Stimulated activated CD4-positive, alpha-beta T cell treated with anti-CD3 and anti-CD28 coated beads, Interleukin-1b, Interleukin-23, amount 100 ng/mL, for 48 hours (primary cell): ENCODE measurements around the gene ZFAND3.

ENCODE experiments used
- DNase-seq: peaks from one replicate; pipeline ENCODE4 v3.0.0-alpha.2; 2020

Gene ZFAND3, protein sequence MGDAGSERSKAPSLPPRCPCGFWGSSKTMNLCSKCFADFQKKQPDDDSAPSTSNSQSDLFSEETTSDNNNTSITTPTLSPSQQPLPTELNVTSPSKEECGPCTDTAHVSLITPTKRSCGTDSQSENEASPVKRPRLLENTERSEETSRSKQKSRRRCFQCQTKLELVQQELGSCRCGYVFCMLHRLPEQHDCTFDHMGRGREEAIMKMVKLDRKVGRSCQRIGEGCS

DNA sequence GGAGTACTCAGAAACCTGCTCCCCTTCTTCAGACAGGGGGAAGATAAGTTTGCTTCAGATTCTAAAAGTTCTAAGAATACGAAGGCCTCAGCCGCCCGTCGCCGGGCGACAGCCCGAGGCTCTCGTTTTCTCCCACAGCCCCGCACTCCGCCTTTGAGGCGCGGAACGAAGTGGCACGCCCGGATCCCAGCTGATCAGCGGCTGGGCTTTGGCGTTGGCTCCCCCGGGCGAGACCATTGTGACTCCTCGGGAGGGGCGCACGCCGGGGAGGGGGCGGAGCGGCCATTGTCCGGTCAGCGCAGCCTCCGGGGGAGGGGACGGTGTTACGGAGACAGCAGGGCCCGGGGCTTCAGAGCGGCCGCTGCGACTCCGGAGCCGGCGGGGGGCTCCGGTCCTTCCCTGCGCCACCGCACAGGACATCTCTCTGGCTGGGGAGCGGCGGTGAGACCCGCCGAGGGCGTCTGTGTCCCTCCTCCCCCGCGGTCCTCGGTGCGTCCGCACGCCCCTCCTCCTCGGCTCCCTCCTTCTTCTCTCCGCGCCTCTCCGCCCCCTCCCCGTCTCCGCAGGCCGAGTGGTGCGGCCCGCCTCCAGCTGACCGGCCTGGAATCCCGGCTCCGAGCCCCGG, at the start of gene ZFAND3:
ZFAND3 (plus strand) TSS at position 551 of the 625 bp plus-strand sequence. CDS start 219 bp downstream, outside the sequence.
- DNase-seq = peak; percentile 93

DNA sequence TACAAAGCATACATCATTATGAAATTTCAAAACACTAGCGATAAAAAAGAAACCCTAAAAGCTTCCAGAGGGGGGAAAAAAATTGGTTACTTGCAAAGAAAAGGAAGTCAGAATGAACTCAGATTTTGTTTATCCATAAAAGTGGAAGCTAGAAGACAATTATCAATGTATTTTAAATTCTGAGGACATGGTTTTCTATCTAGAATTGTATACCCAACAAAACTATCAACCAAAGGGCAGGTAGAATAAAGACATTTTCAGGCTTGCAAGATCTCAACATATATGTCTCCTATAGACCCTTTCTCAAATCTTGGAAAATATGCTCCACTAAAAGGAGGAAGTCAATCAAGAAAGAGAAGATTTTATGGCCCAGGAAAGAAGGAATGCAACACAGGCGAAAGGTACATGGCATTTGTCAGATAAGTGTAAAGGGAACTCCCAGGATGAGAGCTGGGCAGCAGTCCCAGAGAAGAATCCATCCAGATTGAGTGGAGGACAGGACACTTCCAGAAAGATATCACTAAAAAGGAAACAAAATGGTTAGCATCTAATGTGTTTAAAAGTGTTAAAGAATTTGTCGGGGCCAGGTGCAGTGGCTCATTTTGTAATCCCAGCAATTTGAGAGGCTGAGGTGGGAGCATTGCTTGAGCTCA, 45.4 kb upstream of the ZFAND3 start:
- no peak for DNase-seq

DNA sequence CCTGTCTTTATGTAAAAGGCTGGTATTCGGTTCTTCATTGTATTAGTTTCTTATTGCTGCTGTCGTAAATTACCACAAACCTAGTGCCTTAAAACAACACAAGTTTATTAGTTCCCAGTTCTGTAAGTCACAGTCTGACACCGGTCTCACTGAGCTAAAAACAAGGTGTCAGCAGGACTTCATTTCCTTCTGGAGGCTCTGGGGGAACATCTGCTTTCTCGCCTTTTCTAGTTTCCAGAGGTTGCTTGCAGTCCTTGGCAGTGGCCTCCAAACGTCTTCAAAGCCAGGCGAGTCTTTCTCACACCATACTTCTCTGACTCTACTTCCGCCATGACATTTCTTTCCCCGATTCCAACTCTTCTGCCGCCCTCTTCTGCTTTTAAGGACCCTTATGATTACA, 43.0 kb upstream of the ZFAND3 start:
- DNase-seq = no peak

DNA sequence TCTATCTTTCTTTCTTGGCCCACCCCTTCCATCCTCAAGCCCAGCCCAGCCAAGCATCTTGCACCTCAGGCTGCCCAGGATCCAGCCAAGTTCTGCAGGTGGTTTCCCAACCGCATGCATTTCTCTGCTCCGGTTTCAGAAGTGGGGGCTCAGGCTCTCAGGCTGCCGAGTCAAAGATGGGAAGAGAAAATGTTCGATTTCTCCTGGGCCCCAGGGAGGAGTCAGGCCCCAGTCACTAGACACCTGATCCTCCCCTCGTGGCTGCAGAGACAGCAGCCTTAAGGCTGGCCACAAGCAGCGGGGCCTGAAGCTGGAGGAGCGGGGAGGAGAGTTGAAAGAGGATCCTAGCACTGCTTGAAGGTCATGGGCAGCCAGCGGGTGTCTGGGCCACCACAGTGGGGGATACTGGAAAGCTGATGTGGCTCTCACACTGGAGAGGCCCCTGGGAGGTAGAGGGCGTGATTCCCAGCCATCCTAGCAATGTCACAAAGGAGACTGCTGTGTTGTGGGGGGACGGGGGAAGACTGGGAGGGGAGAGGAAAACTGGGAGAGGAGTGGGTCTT, 42.2 kb upstream of the ZFAND3 start:
- DNase-seq = no peak

DNA sequence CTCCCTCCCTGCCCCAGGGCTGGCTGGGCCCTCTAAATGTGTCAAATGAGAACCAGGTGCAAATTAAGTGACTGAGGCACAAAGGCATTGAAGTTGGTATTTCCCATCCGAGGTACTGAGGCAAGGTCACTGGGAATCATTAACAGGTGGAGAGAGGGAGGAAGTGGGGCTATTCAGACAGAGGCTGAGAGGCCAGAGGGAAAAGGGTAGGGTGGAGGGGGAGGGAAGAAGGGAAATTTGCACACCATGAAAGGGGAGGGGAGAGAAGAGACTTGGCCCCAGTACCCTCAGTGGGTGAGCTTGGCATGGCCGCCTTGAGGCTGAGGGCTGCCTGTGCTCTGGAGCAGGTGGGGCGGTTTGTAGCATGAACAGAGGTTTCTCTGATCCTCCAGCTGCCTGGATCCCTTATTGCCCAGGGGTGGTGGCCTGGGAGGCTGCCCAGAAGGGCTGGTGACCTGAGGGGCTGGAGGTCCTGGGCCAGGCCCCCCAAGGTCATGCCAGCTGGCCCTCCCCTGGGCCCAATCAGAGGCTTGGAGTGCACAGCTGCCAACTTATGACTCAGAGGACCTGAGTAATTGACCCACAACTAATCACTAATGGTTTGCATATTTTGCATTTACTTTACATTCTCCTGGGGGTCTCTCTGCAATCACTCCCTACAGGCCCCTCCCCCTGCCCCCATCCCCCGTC, 40.3 kb upstream of the ZFAND3 start:
- DNase-seq = no peak

DNA sequence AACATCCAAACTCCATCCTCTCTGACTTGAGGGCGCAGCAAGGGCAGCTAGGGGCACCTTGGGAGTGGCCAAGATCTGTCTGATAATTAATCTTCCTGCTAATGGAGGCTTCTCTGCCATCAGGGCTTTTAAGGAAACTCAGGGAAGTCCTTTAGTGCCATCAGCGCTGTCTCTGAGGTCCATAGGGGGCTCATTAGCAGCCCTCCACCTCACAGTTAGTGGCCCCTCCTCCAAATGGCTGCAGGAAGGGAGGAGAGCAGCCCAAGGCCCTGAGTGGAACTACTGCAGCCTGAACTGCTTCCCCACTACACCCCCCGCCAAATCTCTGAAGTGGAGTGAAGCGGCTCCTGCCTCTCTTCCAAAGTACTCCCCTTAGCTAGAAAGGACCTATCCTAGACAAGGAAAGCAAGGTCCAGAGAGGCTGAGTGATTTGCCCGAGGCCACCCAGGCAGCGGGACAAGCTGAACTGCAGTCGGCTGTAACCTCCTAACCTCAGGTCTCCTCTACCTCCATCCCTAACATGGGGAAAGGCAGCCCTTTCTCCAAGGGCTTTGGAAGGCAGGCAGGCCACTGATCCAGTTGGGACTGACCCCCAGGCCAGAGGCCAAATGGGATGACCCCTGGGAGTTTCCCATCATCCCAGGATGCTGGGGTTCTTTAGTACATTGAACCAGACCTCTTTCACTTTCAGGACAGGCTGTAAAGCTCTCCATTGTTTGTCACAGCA, 39.5 kb upstream of the ZFAND3 start:
- DNase-seq = no peak

DNA sequence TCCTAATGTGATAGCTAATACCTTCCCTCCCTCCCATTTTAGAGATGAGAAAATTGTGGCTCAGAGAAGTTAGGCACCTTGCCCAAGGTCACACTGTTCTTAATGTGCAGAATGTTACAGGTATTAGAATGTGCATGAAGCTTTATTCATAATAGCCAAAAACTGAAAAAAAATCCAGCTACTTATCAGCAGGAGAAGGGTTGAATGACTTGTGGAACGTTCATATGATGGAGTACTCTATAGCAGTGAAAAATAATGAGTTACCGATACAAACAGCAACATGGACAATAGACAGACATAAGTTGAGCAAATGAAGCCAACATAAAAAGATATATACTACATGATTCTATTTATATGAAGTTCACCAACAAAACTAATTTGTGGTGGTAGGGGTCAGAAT, 37.7 kb upstream of the ZFAND3 start:
- DNase-seq = no peak

DNA sequence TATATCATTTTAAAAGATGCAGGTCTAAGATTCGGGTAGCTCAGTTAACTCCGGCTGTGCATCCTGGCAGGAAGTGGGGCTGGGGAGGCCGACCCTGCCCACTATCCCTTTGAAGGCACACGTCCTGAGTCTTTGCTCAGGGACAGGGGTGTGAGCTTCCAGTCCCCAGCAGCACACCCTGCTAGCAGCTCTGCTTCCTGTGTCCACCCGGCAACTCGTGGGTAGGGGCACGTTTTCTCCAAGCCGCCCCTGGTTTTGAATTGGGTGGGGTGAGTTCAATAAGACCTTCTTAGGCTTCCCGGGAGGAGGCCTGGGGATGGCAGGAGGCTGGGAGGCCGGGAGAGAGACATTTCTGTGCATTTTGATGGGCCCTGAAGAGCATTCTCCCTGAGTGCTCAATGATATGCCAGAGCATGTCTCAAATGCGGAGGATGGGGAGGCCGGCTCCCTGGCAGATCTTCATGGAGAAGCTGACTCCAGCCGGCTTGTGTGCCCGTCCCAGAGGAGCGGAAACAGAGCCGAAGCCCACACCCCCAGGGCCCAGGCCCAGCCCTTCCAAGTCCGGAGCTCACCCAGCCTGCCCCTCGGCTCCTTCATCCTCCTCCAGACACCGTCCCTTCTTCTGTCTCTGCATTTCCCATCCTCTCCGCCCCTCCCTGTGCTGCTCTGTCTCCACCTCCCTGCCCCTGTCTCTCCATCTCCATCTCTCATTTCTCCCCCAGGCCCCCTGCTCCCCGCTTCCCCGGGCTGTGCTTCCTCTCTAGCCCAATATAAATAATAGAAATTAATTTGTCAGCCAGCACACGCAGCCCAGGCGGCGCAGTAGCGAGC, 36.3 kb upstream of the ZFAND3 start:
- peak; percentile 9 for DNase-seq

DNA sequence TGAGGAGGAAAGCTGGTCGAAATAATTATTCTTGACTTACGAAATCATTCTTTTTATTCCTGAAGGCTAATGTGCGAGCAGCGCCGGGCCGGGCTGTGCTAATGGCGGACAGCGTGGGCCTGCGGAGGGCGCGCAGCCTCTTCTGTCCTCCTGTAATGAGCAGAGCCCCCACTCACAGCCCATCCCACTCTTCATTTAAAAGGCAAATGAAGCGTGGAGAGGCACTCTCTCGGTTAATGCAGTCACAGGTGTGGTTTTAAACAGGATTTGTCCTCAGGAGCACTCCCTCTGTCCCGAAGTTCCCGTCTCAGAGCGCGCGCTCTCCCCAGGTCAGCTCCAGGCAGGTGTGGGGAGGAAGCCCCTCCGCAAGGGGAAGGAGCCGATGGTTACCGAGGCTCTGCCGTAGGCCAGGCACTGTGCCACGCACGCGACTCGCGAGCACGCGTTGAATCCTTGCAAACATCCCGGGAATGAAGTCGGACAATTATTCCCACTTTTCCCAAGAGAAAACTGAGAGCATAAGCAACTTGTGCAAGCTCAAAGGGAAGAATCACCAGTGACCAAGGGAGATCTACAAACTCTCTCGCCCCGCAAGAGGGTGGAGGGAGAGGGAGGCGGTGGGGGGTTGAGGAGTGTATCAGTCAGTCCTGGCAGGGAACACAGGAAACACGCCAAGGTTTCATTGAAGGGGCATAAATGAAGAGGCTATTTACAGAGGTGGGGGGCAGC, 35.5 kb upstream of the ZFAND3 start:
- no peak for DNase-seq

DNA sequence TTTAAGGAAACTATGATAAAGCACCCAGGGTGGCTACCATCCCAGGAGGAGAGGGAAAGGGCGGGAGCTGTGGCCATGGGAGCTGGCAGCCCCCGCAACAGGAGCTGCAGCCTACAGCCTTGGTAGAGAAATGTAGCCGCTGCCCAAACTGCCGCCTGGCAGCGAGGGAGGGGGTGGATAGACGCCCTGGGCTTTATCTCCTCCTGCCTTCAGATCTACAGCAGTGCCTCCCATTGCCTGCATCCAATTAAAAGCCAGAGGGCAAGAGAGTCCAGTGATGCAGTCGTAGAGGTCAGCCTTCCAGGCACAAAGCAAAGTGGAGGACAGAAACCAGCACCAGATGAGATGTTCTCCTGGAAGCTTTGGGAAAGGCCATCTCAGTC, 35.0 kb upstream of the ZFAND3 start:
- DNase-seq = no peak

DNA sequence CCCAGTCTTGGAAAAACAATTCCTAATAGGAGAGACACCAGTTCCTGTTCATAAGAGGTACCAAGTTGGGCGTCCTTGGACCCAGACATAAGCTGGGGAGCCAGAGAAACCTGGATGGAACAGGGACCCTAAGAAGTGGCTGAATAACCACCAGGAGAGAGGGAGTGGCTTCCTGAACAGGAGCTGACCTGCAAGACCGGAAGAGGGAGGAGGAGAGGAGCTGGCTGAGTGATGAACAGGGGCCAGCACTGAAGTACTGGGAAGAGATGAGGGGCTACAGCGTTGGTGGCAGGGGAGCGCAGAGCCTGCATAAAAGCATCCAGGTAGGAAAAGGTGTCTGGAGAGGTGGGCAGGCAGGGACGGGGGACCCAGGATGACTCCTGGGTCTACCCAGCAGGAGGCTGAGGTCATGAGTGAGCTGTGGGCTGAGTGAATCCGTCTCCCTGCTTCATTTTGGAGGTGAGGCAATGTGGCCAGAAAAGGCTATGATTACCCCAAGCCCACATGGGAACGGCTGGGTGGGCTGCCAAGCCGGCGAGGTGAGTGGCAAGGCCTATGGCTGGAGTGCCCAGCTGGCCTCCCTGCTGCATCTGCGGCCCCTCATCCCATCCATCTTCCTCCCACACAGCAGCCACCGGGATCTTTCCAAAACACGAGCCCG, 34.4 kb upstream of the ZFAND3 start:
- DNase-seq = no peak

DNA sequence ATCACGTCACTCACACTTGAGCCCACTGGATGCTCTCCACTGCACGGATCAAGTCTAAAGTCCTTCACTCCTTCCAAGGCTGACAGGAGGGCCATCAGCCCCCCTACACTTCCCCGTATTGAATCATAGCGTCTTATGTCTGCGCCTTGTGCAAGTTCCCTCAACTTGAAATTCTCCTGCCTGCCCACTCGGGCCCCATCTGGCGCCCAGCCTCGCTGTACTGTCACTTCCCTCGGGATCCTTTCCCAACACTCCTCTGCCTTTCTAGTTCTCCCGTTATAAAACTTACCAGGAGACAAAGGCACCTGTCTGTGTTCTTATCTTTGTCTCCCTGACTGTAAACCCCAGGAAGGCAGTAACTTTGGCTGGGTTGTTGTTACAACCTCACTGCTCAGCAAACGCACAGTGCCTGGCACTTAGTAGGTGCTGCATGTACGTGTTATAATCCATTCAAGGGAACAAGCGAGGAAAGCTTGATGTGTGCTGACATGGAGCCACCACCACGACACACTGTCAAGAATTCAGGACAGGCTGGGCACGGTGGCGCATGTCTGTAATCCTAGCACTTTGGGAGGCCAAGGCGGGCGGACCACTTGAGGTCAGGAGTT, 33.8 kb upstream of the ZFAND3 start:
- no peak for DNase-seq

DNA sequence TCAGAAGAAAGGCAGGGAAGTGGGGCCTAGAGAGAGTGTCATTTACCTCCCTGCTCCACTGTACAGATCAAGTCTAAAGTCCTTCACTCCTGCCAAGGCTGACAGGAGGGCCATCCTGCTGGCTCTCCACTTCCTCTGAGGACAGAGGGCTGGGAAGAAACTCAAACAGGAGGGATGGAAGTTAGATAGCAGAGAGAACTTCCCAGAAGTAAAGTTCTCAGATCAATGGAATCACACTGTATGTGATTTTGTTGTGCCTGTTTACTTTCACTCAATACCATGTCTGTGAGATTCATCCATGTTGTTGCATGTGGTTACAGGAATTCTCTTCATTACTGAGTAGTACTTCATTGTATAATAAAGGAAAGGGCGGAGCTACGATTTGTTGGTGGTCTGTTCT, 32.3 kb upstream of the ZFAND3 start:
- DNase-seq = no peak

DNA sequence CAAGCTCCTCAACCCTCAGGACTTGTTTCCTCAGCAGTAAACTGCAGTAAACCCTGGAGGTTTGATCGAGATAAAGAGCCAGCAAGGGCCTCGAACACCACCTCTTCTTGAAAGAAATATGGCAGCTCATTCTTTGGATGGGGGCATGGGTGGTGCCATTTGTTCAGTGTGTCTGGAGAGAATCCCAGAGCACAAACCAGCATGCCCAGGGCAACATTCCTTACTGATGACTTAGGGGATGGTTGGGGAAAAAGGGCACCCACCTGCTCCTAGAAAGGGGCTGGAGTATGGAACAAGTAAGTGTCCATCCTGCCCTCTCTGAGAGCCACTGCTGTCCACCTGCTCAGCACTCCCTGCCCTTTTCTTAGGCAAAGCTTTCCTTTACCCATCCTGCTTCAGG, 31.3 kb upstream of the ZFAND3 start:
- DNase-seq = no peak

DNA sequence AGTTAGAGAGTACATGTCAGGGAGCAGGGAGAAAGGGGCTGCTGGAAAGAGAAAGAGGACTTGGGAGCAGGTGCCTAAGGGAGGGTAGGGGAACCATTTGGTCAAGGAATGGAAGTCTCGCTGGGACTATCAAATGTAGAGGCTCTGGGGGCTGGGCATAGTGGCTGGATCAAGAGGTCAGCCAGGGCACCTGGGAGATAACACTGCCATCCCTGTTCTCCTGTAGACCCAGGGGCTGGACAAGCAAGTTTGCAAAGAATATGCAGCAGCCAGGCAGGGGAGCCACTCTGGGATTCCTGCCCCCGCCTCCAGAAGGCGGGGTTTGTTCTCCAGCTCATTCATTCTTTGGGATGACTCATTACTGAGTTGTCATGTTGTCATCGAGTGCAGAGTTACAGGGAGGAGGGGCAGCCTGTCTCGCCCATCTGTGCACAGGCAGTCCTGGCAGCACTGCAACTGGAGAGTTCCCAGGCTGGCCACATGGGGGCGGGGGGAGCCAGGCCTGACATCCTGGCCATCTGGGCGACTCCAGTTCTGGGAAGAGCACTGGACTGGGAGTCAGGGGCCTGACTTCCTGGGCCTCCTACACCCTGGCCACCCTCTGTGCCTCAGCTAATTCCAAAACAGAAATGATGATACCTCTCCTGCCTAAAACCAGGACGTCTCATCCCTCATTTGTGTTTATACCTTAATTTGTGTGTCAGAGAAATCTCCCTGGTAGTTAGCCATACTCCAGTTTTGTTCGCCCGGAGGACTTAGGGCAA, 28.2 kb upstream of the ZFAND3 start:
- DNase-seq = peak; percentile 92

DNA sequence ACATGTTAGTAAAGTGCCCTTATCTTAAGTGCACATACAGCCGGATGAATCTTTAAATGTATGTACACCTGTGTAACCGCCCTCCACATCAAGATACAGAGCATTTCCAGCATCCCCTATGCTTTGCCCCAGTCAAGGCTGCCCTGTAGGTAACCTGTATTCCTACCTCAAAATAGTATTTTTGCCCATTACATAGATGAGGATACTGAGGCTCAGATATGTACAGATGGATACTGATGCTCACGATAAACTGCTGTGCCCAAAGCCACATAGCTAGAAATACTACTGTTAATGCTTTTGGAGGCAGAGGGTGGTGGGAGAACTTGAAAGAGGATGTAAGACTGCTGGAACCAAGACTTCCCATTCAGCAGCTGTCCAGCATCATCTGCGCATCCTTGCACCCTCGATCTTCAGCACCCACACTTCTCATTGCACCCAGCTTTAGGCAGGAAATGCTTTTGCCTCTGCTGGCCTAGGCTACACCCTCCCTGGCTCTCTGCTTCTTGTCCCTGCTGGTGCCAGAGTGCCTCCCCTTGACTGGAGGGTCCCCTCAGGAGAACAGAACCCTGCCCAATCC, 27.0 kb upstream of the ZFAND3 start:
- DNase-seq = no peak

DNA sequence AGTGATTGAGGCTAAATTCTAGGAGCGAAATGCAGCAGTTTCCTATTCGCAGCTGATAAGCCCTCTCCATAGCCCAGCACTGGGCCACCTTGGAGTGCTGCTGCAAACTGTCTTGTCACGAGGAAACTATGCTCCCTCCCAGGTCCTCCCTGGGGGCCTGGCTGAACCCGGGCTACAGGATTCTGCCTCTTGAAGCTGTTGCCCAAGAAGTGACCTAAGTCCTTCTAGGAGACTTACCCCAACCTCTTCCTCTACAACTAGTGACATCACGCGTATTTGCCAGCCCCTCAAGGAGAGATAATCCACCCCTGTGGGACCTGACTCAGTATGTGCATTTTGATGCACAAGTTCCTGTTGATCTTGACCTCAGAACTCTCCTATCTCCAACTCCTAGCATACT, 26.5 kb upstream of the ZFAND3 start:
- DNase-seq = no peak

DNA sequence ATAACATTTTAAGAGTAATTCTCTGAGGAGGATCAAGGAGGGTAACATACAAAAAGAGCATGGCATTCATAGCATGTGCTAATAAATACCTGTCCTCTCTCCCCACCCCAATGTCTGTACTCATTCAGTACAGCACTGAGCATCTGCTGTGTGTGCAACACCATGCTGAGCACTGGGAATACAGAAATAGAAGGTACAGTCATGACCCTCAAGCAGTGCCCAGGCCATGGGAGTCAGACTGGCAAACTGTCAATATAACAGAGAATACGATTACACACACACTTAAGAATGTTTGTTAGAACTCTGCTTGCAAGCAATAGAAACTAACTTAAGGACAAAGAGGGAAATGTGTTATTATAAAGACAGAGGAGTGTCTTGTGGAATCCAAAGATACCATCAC, 24.7 kb upstream of the ZFAND3 start:
- no peak for DNase-seq
